PC-3 (cell line): ENCODE data around the gene SGO2. TPM values are rescaled to one million over a fixed set of nuclear protein-coding genes. Genes with fewer than 3 reads are reported as not detected.

Experiments
- ATAC-seq: fragments of 200-7000 bp; cut with Tn5 transposase; 2 replicates; pipeline ENCODE4 v1.9.1; 2020; ENCODE audit warnings: mild to moderate bottlenecking, moderate library complexity
- BruUV-seq: library from RNA; stranded (reverse); fragments of 400-500 nt; replicated peaks from 2 replicates; lab custom pipeline; 2021; lab: Mats Ljungman, UMichigan
- CTCF ChIA-PET: fragments of 300-600 bp; sonication (Branson Sonifier 250); formaldehyde crosslinking; loops from one replicate; lab custom pipeline; 2022; ENCODE audit warnings: antibody characterized with exemption; lab: Charles Lee
- POLR2A ChIA-PET: fragments of 300-600 bp; sonication (Branson Sonifier 250); formaldehyde crosslinking; loops from one replicate; lab custom pipeline; 2022; ENCODE audit warnings: antibody characterized with exemption; ENCODE audit not compliant: unreplicated experiment; lab: Charles Lee
- DNase-seq: peaks from one replicate; pipeline ENCODE4 v3.0.0-alpha.2; 2015
- H2AFZ ChIP-seq: fragments of 300-600 bp; sonication (generic); 2 replicates; pipeline ENCODE4 v1.6.0; 2016; ENCODE audit warnings: antibody characterized with exemption, low read length
- H3F3A ChIP-seq: fragments of 300-600 bp; sonication (generic); one replicate; pipeline ENCODE4 v1.6.0; 2017; ENCODE audit warnings: antibody characterized with exemption, low read length, control low read depth, mild to moderate bottlenecking; ENCODE audit not compliant: unreplicated experiment
- H3K27ac ChIP-seq: fragments of 300-600 bp; sonication (generic); 2 replicates; pipeline ENCODE4 v1.5.1; 2016; ENCODE audit warnings: mild to moderate bottlenecking, low read length
- H3K27me3 ChIP-seq: fragments of 300-600 bp; sonication (generic); 2 replicates; pipeline ENCODE4 v1.6.1; 2016; ENCODE audit warnings: low read length, mixed read lengths
- H3K36me3 ChIP-seq: fragments of 300-600 bp; sonication (generic); 2 replicates; pipeline ENCODE4 v1.6.1; 2016; ENCODE audit warnings: low read depth, mixed run types, low read length, mixed read lengths
- H3K4me1 ChIP-seq: fragments of 300-600 bp; sonication (generic); 2 replicates; pipeline ENCODE4 v1.5.1; 2016; ENCODE audit warnings: low read length; ENCODE audit not compliant: insufficient read depth
- H3K4me2 ChIP-seq: fragments of 300-600 bp; sonication (generic); 2 replicates; pipeline ENCODE4 v1.6.0; 2016; ENCODE audit warnings: low read length
- H3K4me3 ChIP-seq: fragments of 300-600 bp; sonication (generic); 2 replicates; pipeline ENCODE4 v1.5.1; 2016; ENCODE audit warnings: mild to moderate bottlenecking, low read length, mixed read lengths
- H3K79me2 ChIP-seq: fragments of 300-600 bp; sonication (generic); 2 replicates; pipeline ENCODE4 v1.6.1; 2017; ENCODE audit warnings: low read length, mixed read lengths
- H3K9ac ChIP-seq: fragments of 300-600 bp; sonication (generic); 2 replicates; pipeline ENCODE4 v1.6.0; 2016; ENCODE audit warnings: mild to moderate bottlenecking, low read length
- H3K9me2 ChIP-seq: fragments of 300-600 bp; sonication (generic); replicated peaks from 2 replicates; pipeline ENCODE4 v1.6.1; 2016; ENCODE audit warnings: mixed run types, low read length, mixed read lengths
- H3K9me3 ChIP-seq: fragments of 300-600 bp; sonication (generic); 2 replicates; pipeline ENCODE4 v1.6.1; 2016; ENCODE audit warnings: low read length, mixed read lengths
- H4K20me1 ChIP-seq: fragments of 300-600 bp; sonication (generic); 2 replicates; pipeline ENCODE4 v1.6.1; 2016; ENCODE audit warnings: low read length, mixed read lengths
- CTCF ChIP-seq: fragments of 300-600 bp; sonication (generic); conservative IDR thresholded peaks from 2 replicates; pipeline ENCODE4 v1.5.1; 2017; ENCODE audit warnings: antibody characterized with exemption, low read depth, mild to moderate bottlenecking, low read length
- EZH2 ChIP-seq: fragments of 300-600 bp; sonication (generic); IDR thresholded peaks from one replicate; pipeline ENCODE4 v1.6.1; 2017; ENCODE audit warnings: antibody characterized with exemption, mild to moderate bottlenecking, low read length; ENCODE audit not compliant: unreplicated experiment
- EZH2phosphoT487 ChIP-seq: fragments of 300-600 bp; sonication (generic); IDR thresholded peaks from 2 replicates; pipeline ENCODE4 v1.6.1; 2018; ENCODE audit warnings: mild to moderate bottlenecking, antibody characterized with exemption, low read length, borderline replicate concordance
- intact Hi-C: fragments of 100-400 bp; cut with micrococcal nuclease; formaldehyde crosslinking; loops from 2 replicates; pipeline ENCODE4 v1.9.0; 2023
- total RNA-seq: library from RNA; depleted of rRNA; stranded (reverse); fragments of >200 nt; gene quantifications from 2 replicates; pipeline ENCODE4 v1.2.3, GENCODE V29; 2014

Gene SGO2
- total RNA-seq, 1 experiment from 2014 or later = 25.6 TPM

- no peak for DNase-seq
- H3K36me3 ChIP-seq = no peaks in the 10 kb centered on the region
- intact Hi-C loops = no loop called here
- H2AFZ ChIP-seq = no peak overlapping the region
- TF ChIP-seq EZH2 = no peak
- no peak for TF ChIP-seq CTCF
- no peak for TF ChIP-seq EZH2phosphoT487
- no peaks in the 10 kb centered on the region for H3K79me2 ChIP-seq
- no peaks in the 10 kb centered on the region for H4K20me1 ChIP-seq
- no peaks in the 10 kb centered on the region for H3K9me2 ChIP-seq
- H3K4me3 ChIP-seq = no peak overlapping the region
- no peak overlapping the region for H3K27ac ChIP-seq
- H3K27me3 ChIP-seq = no peaks in the 10 kb centered on the region
- H3K4me1 ChIP-seq = peaks cover 36% of the 10 kb centered on the region
- no peak for ATAC-seq
- ChIA-PET CTCF (no interaction called here), POLR2A (interaction anchor here (0.5 kb wide), 1 partner anchor 15 kb away, joined by 3 read pairs; no protein-coding TSS in a partner anchor)
- BruUV-seq = no TSS peak
- H3K9ac ChIP-seq = no peak overlapping the region
- H3F3A ChIP-seq = no peaks in the 10 kb centered on the region
- no peaks in the 10 kb centered on the region for H3K9me3 ChIP-seq
- H3K4me2 ChIP-seq = no peak overlapping the region
These were observed 65.3 kb downstream of the SGO2 start for GRCh38 chr2:200591308-200591707.

- no TSS peak for BruUV-seq
- Histone ChIP-seq H3K79me2 (no peaks in the 10 kb centered on the region), H3F3A (no peaks in the 10 kb centered on the region), H2AFZ (no peak overlapping the region), H3K4me1 (peaks cover 36% of the 10 kb centered on the region), H3K4me2 (no peak overlapping the region), H3K4me3 (no peak overlapping the region), H3K27me3 (no peaks in the 10 kb centered on the region), H3K9ac (no peak overlapping the region), H3K36me3 (no peaks in the 10 kb centered on the region), H3K9me3 (no peaks in the 10 kb centered on the region), H3K27ac (no peak overlapping the region), H4K20me1 (no peaks in the 10 kb centered on the region), H3K9me2 (no peaks in the 10 kb centered on the region)
- intact Hi-C loops = no loop called here
- ATAC-seq = no peak
- POLR2A ChIA-PET = no interaction called here
- DNase-seq = peak; percentile 43
- CTCF ChIA-PET = no interaction called here
- TF ChIP-seq EZH2phosphoT487 (no peak), EZH2 (no peak), CTCF (no peak)
These were observed 66.5 kb downstream of the SGO2 start for GRCh38 chr2:200592406-200593075.

DNA sequence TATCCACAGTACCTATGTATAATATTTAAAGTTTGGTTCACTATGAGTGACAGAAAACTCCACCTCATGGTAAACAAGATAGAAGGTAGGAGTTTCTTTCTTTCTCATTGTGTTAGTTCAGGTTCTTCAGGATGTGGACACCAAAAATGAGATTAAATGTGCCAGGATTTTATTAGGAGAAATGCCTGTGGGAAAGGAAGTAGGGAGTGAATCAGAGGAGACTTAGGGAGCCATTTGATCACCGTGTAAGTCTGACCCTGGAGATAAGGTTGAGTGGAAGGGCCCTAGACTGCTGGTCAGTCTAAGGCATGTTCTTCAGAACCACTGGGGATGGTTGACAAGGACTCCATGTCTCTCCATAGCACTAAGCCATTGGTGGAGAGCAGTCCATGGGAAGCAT, 67.9 kb downstream of the SGO2 start:
- Histone ChIP-seq H3F3A (no peaks in the 10 kb centered on the region), H3K4me1 (peaks cover 36% of the 10 kb centered on the region), H3K27me3 (no peaks in the 10 kb centered on the region), H4K20me1 (no peaks in the 10 kb centered on the region), H3K4me3 (no peak overlapping the region), H3K9me2 (no peaks in the 10 kb centered on the region), H3K79me2 (no peaks in the 10 kb centered on the region), H3K4me2 (peak overlapping the region; percentile 32), H2AFZ (no peak overlapping the region), H3K27ac (peak overlapping the region; percentile 57), H3K9me3 (no peaks in the 10 kb centered on the region), H3K9ac (no peak overlapping the region), H3K36me3 (no peaks in the 10 kb centered on the region)
- POLR2A ChIA-PET = no interaction called here
- BruUV-seq = no TSS peak
- intact Hi-C loops = no loop called here
- DNase-seq (peak; percentile 77), ATAC-seq (peak; percentile 73)
- no peak for TF ChIP-seq EZH2phosphoT487
- no peak for TF ChIP-seq CTCF
- CTCF ChIA-PET = no interaction called here
